ENCODE results near the gene R3HDM2.
"Not testable (repeated sequence)": the region's sequence is repeated elsewhere in the genome, so short reads cannot be mapped to it uniquely, and the experiment has no call there.

The R3HDM2 gene

DNA sequence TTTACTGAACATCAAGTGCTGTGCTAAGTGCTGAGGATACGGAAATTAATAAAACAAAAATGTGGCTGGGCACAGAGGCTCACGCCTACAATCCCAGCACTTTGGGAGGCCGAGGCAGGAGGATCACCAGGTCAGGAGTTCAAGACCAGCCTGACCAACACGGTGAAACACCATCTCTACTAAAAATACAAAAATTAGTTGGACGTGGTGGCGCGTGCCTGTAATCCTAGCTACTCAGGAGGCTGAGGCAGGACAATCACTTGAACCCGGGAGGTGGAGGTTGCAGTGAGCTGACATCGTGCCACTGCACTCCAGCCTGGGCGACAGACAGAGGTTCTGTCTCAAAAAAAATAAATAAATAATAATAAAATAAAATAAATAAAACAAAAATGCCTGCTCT, 3.9 kb downstream of the R3HDM2 start:
- DNase-seq (ENCODE audit: low read depth), result not testable (repeated sequence)

DNA sequence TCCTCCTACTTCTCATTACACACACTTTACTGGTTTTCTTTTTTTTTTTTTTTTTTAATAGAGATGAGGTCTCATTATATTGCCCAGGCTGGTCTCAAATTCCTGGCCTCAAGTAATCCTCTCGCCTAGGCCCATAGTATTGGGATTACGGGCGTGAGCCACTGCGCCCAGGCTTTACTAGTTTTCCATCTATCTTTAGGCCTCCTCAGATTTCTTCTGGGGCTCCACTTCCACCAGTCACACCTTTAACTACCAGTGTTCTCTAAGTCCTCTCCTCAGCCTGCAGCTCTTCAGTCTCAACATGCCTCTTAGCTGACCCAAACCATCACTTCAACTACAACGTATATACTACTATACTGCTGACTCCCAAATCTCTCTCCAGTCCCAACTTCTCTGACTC, 10.4 kb downstream of the R3HDM2 start:
- no peak for DNase-seq (ENCODE audit: low read depth)

DNA sequence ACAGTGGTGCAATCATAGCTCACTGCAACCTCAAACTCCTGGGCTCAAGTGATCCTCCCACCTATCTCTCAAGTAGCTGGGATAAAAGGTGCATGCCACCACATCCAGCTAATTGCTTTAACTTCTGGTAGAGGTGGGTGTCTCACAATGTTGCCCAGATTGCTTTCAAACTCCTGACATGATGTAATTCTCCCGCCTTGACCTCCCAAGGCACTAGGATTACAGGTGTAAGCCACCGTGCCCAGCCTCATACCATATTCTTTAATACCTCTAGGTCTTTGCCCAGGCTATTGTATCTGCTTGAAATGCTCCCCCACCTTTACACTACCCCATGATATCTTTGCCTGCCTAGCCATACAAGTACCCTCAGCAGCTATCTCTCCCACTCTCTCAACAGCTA, 11.3 kb downstream of the R3HDM2 start:
- no peak for DNase-seq (ENCODE audit: low read depth)

DNA sequence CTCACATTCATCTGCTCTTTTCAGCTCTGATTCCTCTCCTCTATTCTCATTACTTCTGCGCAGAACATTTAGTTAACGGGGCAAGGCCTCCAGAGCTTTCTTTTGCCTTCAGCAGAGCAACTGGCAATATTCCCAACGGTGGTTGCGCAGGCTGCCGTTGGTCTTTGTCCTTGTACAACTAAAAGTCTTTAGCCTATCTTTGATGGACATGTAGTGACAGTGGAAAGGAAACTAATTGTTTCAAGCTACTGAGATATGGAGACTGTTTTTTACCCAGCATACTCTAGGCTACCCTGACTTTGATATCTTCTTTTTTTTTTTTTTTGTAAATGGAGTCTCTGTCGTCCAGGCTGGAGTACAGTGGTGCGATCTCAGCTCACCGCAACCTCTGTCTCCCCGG, 12.6 kb downstream of the R3HDM2 start:
- DNase-seq (ENCODE audit: low read depth), result no peak

DNA sequence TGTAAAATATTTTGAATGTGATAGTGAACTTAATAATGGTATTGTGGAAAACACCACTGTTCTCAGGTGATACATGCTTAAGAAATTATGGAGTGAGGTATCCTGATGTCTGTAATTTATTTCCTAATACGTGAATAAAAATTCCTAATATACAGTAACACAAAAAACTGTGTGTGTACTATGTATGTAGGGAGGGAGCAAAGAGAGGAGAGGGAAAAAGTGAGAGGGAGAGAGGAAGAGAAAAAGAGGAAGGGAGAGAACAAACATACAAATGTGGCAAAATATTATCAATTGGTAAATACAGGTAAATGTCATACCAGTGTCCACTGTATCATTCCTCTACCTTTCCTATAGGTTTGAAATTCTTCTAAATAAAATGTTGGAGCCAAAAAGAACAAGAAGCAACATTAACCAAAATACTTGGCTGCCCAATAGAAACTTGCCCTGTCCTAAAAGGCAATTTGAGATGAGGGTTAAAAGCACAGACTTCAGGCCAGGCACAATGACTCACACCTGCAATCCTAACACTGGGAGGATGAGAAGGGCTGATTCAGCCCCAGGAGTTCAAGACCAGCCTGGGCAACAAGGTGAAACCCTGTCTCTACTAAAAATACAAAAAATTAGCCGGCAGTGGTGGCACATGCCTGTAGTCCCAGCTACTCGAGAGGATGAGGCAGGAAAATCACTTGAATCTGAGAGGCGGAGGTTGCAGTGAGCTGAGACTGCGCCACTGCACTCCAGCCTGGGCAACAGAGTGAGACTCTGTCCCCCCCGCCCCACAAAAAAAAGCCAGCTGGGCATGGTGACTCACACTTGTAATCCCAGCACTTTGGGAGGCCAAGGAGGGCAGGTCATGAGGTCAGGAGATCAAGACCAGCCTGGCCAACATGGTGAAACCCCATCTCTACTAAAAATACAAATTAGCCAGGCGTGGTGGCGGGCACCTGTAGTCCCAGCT, 14.5 kb downstream of the R3HDM2 start:
- no peak for DNase-seq (ENCODE audit: low read depth)

DNA sequence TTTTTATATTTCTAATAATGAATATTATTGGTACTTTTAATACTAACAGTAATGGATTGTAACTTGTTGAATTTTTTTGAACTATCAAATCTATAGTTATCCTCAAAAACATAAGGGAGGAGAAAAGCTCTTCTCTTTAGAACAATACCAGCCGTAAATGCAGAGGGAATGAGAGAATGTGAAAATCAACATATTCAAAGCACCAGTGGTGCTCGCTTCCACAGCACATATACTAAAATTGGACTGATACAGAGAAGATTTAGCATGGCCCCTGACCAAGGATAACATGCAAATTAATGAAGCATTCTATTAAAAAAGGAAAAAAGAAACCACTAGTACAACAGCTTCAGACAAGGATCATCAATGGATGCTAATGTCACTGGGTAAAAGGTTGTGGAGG, 15.8 kb downstream of the R3HDM2 start:
- no peak for DNase-seq (ENCODE audit: low read depth)

DNA sequence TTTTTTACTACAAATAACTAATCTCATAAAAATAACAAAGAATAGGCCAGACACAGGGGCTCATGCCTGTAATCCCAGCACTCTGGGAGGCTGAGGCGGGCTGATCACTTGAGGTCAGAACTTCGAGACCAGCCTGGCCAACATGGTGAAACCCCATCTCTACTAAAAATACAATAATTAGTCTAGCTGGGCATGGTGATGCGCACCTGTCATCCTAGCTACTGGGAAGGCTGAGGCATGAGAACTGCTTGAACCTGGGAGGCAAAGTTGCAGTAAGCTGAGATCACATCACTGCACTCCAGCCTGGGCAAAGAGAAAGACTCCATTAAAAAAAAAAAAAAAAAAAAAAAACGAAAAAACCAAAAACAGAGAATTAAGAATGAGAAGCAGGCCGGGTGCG, 16.7 kb downstream of the R3HDM2 start:
- DNase-seq (ENCODE audit: low read depth), result not testable (repeated sequence)

DNA sequence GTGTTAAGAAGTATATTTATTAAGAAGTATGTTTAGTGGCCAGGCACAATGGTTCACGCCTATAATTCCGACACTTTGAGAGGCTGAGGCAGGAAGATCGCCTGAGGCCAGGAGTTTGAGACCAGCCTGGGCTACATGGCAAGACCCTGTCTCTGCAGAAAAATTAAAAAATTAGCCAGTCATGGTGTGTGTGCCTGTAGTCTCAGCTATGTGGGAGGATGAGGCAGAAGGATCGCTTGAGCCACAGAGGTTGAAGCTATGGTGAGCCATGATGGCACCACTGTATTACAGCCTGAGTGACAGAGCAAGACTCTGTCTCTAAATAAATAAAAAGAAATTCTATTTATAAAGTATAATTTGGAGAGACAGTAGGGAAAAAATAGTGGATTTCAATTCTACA, 20.3 kb downstream of the R3HDM2 start:
- DNase-seq (ENCODE audit: low read depth), result no peak

DNA sequence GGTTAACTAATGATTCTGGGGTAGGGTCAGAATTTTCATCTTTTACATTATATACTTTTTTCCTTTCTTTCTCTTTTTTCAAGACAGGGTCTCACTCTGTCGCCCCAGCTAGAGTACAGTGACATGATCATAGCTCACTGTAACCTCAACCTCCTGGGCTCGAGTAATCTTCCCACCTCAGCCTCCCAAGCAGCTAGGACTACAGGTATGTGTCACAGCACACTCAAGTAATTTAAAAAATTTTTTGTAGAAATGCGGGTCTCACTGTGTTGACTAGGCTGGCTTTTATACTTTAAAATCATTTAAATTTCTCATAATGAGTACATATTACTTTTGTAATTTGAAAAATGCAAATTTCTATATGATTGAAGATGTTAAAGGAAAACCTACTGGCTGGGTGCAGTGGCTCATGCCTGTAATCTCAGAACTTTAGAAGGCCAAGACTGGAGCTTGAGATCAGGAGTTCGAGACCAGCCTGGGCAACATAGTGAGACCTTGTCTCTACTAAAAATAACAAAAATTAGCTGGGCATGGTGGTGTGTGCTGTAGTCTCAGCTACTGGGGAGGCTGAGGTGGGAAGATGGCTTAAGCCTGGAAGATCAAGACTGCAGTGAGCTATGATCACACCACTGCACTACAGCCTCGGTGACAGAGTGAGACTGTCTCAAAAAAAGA, 25.7 kb downstream of the R3HDM2 start:
- no peak for DNase-seq (ENCODE audit: low read depth)

DNA sequence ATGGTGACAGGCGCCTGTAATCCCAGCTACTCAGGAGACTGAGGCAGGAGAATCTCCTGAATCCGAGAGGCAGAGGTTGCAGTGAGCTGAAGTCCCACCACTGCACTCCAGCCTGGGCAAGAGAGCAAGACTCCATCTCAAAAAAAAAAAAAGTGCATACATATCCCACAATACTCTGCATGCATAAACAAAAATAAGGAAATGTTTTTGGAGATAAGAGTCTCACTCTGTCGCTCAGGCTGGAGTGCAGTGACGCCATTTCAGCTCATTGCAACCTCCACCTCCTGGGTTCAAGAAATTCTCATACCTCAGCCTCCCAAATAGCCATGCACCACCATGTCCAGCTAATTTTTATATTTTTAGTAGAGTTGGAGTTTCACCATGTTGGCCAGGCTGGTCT, 28.7 kb downstream of the R3HDM2 start:
- not testable (repeated sequence) for DNase-seq (ENCODE audit: low read depth)

DNA sequence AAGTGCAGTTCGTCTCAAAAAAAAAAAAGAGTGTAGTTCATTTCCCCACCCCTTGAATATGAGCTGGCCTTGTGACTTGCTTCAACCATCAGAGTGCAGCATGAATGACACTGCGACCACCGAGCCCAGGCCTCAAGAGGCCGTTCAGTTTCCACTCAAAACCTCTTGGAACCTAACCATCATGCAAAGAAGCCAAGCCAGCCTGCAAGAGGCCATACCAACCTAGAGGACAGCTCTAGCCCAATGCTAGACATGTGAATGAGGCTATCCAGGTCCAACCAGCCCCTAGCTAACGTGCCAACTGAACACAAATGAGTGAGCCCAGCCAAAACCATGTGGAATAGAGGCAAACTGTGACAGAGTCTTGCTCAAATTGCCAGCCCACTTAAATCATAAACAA, 29.7 kb downstream of the R3HDM2 start:
- DNase-seq (ENCODE audit: low read depth), result no peak

DNA sequence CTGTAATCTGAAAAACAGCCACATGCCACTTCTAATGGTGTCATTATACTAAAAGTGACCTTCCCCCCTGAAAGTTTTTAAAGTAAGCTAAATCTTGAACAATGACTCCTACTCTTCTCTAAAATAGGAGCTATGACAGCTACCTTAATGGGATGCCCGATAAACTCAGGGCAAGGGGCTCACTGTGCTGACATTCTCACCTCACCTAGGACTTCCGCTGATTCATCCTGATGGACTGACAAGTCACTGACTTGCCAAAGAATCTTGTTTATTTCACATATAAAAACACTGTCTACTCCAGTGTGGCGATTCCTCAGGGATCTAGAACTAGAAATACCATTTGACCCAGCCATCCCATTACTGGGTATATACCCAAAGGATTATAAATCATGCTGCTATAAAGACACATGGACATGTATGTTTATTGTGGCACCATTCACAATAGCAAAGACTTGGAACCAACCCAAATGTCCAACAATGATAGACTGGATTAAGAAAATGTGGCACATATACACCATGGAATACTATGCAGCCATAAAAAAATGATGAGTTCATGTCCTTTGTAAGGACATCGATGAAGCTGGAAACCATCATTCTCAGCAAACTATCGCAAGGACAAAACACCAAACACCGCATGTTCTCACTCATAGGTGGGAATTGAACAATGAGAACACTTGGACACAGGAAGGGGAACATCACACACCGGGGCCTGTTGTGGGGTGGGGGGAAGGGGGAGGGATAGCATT, 31.0 kb downstream of the R3HDM2 start:
- DNase-seq (ENCODE audit: low read depth), result not testable (repeated sequence)

DNA sequence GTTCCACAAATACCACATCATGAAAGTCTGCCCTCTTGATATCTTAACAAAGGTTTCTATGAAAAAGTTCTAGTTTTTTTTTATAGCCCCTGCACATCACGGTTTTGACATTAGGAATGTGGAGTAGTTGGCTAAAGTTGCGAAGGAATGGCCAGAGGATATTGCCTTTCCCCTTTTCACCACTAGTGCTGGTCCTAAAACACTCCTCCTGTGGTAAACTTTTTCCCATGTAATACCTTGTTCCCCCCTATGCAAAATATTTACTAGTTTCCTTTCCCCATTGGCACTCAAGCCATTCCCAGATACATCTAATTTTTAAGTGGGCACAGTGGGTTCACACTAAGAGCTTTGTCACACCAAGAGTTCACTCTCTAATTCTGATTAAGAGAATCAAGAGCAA, 33.4 kb downstream of the R3HDM2 start:
- no peak for DNase-seq (ENCODE audit: low read depth)

DNA sequence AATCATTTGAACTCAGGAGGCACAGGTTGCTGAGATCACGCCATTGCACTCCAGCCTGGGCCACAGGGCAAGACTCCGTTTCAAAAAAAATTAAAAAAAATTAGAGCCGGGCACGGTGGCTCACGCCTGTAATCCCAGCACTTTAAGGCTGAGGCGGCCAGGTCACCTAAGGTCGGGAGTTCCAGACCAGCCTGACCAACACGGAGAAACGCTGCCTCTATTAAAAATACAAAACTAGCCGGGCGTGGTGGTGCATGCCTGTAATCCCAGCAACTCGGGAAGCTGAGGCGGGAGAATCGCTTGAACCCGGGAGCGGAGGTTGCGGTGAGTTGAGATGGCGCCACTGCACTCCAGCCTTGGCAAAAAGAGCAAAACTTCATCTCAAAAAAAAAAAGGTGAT, 35.7 kb downstream of the R3HDM2 start:
- no peak for DNase-seq (ENCODE audit: low read depth)

DNA sequence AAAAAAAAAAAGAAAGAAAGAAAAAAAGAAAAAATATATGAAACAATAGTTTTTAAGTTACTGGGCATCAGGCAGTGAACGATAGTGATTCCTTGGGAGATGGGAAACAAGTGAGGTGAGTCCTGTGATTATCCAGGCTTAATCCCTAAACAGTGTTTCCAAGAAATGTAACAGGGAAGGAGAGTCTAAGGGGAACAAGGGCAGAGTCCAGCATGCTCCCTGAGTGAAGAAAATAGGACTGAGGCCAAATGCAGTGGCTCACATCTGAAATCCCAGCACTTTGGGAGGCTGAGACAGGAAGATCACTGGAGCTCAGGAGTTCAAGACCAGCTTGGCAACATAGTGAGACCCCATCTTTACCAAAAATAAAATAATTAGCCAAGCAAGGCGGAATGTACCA, 40.7 kb downstream of the R3HDM2 start:
- DNase-seq (ENCODE audit: low read depth), result no peak

DNA sequence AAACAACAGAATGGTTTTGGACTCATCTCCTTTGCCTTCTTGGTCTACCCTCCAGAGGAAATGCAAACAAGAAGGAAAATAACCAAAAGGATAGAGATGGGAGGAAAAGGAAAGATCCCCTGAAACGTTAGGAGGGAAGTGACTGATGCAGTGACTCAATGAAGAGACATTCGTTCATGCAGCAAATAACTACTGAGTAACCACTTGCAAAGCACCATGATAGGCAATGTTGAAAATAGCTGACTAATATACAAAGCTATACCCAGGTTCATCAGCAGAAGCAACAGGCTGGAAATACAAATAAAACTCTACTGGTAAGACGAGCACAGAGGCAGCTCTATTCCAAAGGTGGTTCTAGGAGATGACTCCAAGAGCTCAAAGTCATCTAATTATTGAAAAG, 41.8 kb downstream of the R3HDM2 start:
- DNase-seq (ENCODE audit: low read depth), result peak; percentile 63

DNA sequence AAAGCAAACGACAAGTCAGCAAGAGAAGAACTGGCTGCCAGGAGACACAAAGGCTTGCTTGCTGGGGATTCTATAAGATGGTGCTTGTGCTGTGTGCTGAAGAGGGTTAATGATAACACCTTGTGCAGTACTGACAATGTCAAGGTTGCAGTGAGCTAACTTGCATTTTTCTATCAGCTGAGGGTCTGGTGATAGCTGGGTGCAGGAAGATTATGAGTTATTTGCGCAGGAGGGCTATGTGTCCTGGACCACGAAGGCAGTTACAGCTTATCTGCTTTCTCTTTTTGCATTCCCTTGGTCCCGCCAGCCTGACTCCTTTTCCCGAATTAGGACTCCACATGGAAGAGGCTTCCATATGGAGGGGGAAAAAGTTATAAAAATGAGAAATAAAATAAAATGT, 42.4 kb downstream of the R3HDM2 start:
- DNase-seq (ENCODE audit: low read depth), result no peak

DNA sequence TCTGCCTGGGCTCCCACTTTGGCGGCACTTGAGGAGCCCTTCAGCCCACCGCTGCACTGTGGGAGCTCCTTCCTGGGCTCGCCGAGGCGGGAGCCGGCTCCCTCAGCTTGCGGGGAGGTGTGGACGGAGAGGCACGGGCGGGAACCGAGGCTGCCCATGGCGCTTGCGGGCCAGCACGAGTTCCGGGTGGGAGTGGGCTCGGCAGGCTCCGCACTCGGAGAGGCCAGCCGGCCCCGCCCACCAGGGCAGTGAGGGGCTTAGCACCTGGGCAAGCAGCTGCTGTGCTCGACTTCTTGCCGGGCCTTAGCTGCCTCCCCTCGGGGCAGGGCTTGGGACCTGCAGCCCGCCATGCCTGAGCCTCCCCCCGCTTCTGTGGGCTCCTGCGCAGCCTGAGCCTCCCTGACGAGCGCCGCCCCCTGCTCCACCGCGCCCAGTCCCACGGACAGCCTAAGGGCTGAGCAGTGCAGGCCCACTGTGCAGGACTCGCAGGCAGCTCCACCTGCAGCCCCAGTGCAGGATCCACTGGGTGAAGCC, 44.6 kb downstream of the R3HDM2 start:
- no peak for DNase-seq (ENCODE audit: low read depth)

DNA sequence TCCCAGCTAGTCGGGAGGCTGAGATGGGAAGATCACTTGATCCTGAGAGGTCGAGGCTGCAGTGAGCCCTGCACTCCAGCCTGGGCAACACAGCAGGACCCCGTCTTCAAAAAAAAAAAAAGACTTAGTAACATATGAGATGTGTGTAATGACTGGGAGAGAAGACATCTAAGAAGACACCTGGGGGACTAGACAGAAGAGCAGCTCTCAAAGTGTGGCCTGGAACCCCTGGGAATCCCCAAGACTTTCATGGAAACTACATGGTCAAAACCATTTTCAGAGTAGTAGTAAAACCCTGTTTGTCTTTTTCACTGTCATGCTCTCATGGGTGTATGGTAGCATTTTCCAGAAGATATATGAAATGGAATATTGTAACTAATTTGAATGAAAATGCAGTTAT, 45.3 kb downstream of the R3HDM2 start:
- DNase-seq (ENCODE audit: low read depth), result no peak

DNA sequence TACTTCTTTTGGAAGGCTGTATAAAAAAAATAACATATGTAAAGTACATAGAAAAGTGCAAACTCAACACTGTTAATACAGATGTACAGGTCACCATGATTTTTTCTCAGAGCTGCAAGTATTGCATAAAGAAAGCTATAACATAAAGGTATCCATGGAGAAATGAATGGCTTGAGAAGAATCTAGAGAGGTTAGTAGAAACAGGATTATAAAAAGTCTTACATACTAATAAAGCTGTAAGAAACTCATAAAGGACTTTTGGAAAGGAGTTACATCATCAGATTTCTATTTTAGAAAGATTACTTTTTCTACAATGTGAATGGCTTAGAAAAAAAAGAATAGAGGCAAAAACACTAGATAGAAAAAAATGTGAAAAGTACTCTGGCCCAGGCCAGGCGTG, 46.4 kb downstream of the R3HDM2 start:
- no peak for DNase-seq (ENCODE audit: low read depth)

DNA sequence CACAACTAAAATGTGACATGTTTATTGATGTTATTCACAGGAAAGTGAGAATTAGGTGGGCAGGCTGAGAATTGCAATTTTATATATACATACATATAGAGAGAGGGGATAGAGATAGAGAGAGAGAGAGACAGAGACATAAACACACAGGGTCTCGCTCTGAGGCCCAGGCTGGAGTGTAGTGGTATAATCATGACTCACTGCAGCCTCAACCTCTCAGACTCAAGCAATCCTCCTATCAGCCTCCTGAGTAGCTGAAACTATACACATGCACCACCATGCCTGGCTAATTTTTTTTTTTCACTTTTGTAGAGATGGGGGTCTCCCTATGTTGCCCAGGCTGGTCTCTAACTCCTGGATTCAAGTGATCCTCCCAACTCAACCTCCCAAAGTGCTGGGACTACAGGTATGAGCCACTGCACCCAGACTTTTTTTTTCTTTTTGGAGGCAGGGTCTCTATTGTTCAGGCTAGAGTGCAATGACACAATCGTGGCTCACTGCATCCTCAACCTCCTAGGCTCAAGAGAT, 49.1 kb downstream of the R3HDM2 start:
- no peak for DNase-seq (ENCODE audit: low read depth)

DNA sequence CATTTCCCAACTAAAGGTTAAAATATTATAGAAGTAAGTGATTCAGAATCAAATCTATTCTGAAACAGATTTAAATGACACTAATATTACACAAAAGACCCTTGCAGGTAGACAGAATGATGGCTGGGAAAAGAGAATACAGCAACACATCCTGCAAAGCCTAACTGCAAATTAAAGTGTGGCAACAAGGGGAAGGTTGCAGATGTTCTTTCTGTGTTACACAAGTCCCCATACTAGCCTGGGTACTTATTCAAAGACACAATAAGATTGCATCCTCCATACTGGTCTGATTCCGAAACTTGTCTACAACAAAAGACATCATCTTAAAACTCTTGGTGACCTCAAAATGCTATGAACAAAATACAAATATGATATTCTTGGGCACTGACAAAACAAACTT, 50.5 kb downstream of the R3HDM2 start:
- no peak for DNase-seq (ENCODE audit: low read depth)

All from HS-27A (cell line).